Spleen (tissue), 7 donors: ENCODE results near the gene GNB1L.

Experiments
- POLR2A ChIP-seq, 3 donors: fragments of 450-650 bp; IDR thresholded peaks; one replicate each; pipeline ENCODE4 v1.5.1; 2017; ENCODE audit warnings: antibody characterized with exemption in 3 of 3, mild to moderate bottlenecking in 1 of 3
- POLR2AphosphoS5 ChIP-seq, 3 donors: sonication (generic); formaldehyde crosslinking; IDR thresholded peaks; one replicate each; pipeline ENCODE4 v1.5.1; 2017; ENCODE audit warnings: antibody characterized with exemption in 3 of 3
- TF ChIP-seq, protein P1 (sequence below), 11 experiments: fragments of 200-600 bp in 7 of 11; fragments of 450-650 bp in 4 of 11; sonication (generic) in 4 of 11; IDR thresholded peaks in 8 of 11; conservative IDR thresholded peaks in 3 of 11; 1 replicate in 7 of 11; 2 replicates in 4 of 11; pipeline versions ENCODE4 v1.4.0 to v1.8.0; 2016 to 2021; ENCODE audit warnings: antibody characterized with exemption in 11 of 11, inconsistent platforms in 4 of 11, mild to moderate bottlenecking in 1 of 11
- donor health status: DM: no; HTN: no; CAD: no; lungs with moderate emphysema.
- donor health status: DM: no; HTN: no; CAD: no.
- donor health status: DM: no; HTN: no; CAD: no.

DNA sequence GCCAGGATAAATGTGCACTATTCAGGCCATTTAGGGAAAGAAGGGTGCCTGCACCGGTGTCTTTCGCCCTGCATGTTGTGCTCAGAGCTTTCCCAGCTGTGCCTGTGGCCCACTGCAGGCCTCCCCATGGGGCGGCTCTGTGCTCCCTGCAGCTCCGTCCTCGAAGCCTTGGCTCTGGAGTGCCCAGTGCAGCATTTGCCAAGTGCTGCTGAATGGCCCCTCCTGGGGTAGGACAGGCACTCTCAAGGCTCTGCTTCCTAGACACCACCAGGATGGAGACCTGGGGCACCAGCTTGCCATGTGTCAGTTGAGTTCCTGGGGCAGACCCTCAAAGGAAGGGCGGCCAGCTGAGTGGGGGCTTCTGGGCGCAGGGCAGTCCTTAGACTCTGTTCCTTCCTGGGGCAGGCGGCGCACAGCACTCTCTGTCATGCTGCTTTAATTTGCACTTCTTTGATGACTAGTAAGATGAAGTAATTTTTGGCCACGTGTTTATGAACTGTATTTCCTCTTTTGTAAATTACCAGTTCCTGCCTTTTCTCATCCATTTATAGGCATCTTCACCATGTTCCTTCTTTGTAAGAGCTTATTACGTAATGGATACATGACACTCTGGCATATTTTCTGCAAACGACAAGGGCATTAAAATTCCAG, 32.1 kb upstream of the GNB1L start:
- TF ChIP-seq, protein P1, sequence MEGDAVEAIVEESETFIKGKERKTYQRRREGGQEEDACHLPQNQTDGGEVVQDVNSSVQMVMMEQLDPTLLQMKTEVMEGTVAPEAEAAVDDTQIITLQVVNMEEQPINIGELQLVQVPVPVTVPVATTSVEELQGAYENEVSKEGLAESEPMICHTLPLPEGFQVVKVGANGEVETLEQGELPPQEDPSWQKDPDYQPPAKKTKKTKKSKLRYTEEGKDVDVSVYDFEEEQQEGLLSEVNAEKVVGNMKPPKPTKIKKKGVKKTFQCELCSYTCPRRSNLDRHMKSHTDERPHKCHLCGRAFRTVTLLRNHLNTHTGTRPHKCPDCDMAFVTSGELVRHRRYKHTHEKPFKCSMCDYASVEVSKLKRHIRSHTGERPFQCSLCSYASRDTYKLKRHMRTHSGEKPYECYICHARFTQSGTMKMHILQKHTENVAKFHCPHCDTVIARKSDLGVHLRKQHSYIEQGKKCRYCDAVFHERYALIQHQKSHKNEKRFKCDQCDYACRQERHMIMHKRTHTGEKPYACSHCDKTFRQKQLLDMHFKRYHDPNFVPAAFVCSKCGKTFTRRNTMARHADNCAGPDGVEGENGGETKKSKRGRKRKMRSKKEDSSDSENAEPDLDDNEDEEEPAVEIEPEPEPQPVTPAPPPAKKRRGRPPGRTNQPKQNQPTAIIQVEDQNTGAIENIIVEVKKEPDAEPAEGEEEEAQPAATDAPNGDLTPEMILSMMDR (IDR thresholded peaks at IDR 0.05 in 8 of 11, conservative IDR thresholded peaks at IDR 0.05 in 3 of 11), result no peak
- peak; percentile 21 to 53 (median 35) for TF ChIP-seq POLR2AphosphoS5 (IDR thresholded peaks at IDR 0.05)
- TF ChIP-seq POLR2A (IDR thresholded peaks at IDR 0.05), result no peak
